Colonic mucosa (tissue), 4 donors: Measurements from ENCODE around the gene PRLR. TPM values are rescaled to one million over a fixed set of nuclear protein-coding genes. Genes with fewer than 3 reads are reported as not detected.

Source experiments
- DNase-seq: peaks from one replicate; pipeline ENCODE4 v3.0.0-alpha.2; 2020
- H3K27ac ChIP-seq: fragments of 200-600 bp; one replicate; pipeline ENCODE4 v1.8.0; 2021
- H3K27me3 ChIP-seq: fragments of 200-600 bp; one replicate; pipeline ENCODE4 v1.8.0; 2021
- H3K36me3 ChIP-seq: fragments of 200-600 bp; one replicate; pipeline ENCODE4 v1.8.0; 2021
- H3K4me1 ChIP-seq: fragments of 200-600 bp; one replicate; pipeline ENCODE4 v1.8.0; 2021; ENCODE audit warnings: mild to moderate bottlenecking
- H3K4me3 ChIP-seq: fragments of 200-600 bp; one replicate; pipeline ENCODE4 v1.8.0; 2021
- H3K9ac ChIP-seq, 2 donors: one replicate each; pipeline ENCODE4 v1.7.0; 2013; ENCODE audit warnings: control low read depth in 2 of 2, low read depth in 2 of 2, low read length in 2 of 2
- H3K9me3 ChIP-seq: fragments of 200-600 bp; one replicate; pipeline ENCODE4 v1.8.0; 2021
- CTCF ChIP-seq: fragments of 200-600 bp; IDR thresholded peaks from one replicate; pipeline ENCODE4 v1.8.0; 2022; ENCODE audit warnings: antibody characterized with exemption, mild to moderate bottlenecking
- intact Hi-C: fragments of 100-400 bp; cut with DNase I; formaldehyde crosslinking; loops from one replicate; pipeline ENCODE4 v1.14.1; 2022
- total RNA-seq, 2 donors: library from RNA; stranded (reverse); fragmentation: NEBNext Ultra II Directional in 1 of 2; extraction: Animal tissue kit (Norgen Biotek cat#: 25700) in 1 of 2; gene quantifications; one replicate each; pipeline ENCODE4 v1.2.1, GENCODE V29; 2021
- donor health status: healthy.
- donor health status: DM: no; HTN: no; CAD: no.
- donor health status: DM: no; HTN: no; CAD: no.

The PRLR gene
- total RNA-seq, 2 donors from 2014 or later: 23.7 to 38.6 TPM

GRCh38 chr5:35239911-35240610 is 9.8 kb upstream of the PRLR start:
- Histone ChIP-seq H3K9me3 (no peaks in the 10 kb centered on the region), H3K9ac (no peak overlapping the region), H3K4me3 (no peak overlapping the region), H3K27ac (no peak overlapping the region), H3K27me3 (no peaks in the 10 kb centered on the region), H3K36me3 (no peaks in the 10 kb centered on the region), H3K4me1 (no peaks in the 10 kb centered on the region)
- no peak for TF ChIP-seq CTCF
- intact Hi-C loops: no loop called here
- DNase-seq: no peak

GRCh38 chr5:35239476-35239875 is 9.2 kb upstream of the PRLR start:
- intact Hi-C loops: no loop called here
- no peak overlapping the region for H3K4me3 ChIP-seq
- no peaks in the 10 kb centered on the region for H3K36me3 ChIP-seq
- DNase-seq: no peak
- no peak overlapping the region for H3K27ac ChIP-seq
- no peaks in the 10 kb centered on the region for H3K4me1 ChIP-seq
- no peaks in the 10 kb centered on the region for H3K9me3 ChIP-seq
- H3K27me3 ChIP-seq: no peaks in the 10 kb centered on the region
- no peak overlapping the region for H3K9ac ChIP-seq
- TF ChIP-seq CTCF: no peak

- Histone ChIP-seq H3K9ac (no peak overlapping the region), H3K27ac (peak overlapping the region; percentile 35), H3K36me3 (no peaks in the 10 kb centered on the region), H3K27me3 (no peaks in the 10 kb centered on the region), H3K4me3 (no peak overlapping the region), H3K9me3 (no peaks in the 10 kb centered on the region), H3K4me1 (no peaks in the 10 kb centered on the region)
- intact Hi-C loops: no loop called here
- DNase-seq: peak; percentile 46
- TF ChIP-seq CTCF: no peak
These were observed 7.5 kb upstream of the PRLR start for GRCh38 chr5:35237580-35238376.

- Histone ChIP-seq H3K27me3 (no peaks in the 10 kb centered on the region), H3K9me3 (no peaks in the 10 kb centered on the region), H3K36me3 (no peaks in the 10 kb centered on the region), H3K4me1 (no peaks in the 10 kb centered on the region), H3K4me3 (no peak overlapping the region), H3K27ac (no peak overlapping the region), H3K9ac (no peak overlapping the region)
- DNase-seq: no peak
- intact Hi-C loops: no loop called here
- no peak for TF ChIP-seq CTCF
These were observed 6.5 kb upstream of the PRLR start for GRCh38 chr5:35236770-35237169.

- Histone ChIP-seq H3K9ac (no peak overlapping the region), H3K27ac (no peak overlapping the region), H3K36me3 (no peaks in the 10 kb centered on the region), H3K4me1 (no peaks in the 10 kb centered on the region), H3K27me3 (no peaks in the 10 kb centered on the region), H3K4me3 (no peak overlapping the region), H3K9me3 (no peaks in the 10 kb centered on the region)
- TF ChIP-seq CTCF: no peak
- DNase-seq: no peak
- intact Hi-C loops: no loop called here
These were observed 3.3 kb upstream of the PRLR start for GRCh38 chr5:35233601-35234000.
